Mesodermal cell (in vitro differentiated cells): ENCODE data around the gene USP17L20.
"Not testable (repeated sequence)": the region's sequence is repeated elsewhere in the genome, so short reads cannot be mapped to it uniquely, and the experiment has no call there.

ENCODE experiments used
- H3K27ac ChIP-seq: 2 replicates; pipeline ENCODE4 v1.7.0; 2013; ENCODE audit warnings: mild to moderate bottlenecking, low read depth, low read length, moderate library complexity; ENCODE audit not compliant: severe bottlenecking
- H3K36me3 ChIP-seq: 2 replicates; pipeline ENCODE4 v1.7.1; 2013; ENCODE audit warnings: mild to moderate bottlenecking, low read length, moderate library complexity; ENCODE audit not compliant: control insufficient read depth, insufficient read depth
- H3K4me1 ChIP-seq: one replicate; pipeline ENCODE4 v1.7.1; 2013; ENCODE audit warnings: mild to moderate bottlenecking, low read length; ENCODE audit not compliant: insufficient read depth, control insufficient read depth, poor library complexity, severe bottlenecking
- H3K4me3 ChIP-seq: 2 replicates; pipeline ENCODE4 v1.7.0; 2013; ENCODE audit warnings: low read length, control low read depth, mild to moderate bottlenecking; ENCODE audit not compliant: insufficient read depth, poor library complexity, severe bottlenecking; ENCODE audit errors: extremely low read depth
- H3K9me3 ChIP-seq: 2 replicates; pipeline ENCODE4 v1.7.1; 2013; ENCODE audit warnings: mild to moderate bottlenecking, low read length, moderate library complexity; ENCODE audit not compliant: control insufficient read depth
- WGBS, 2 experiments: methylation state at CpG; one replicate each; pipeline ENCODE4 v1.1.5; 2013; ENCODE audit warnings: missing lambda C conversion rate in 2 of 2; ENCODE audit not compliant: insufficient coverage in 2 of 2; 5-methylcytosine and 5-hydroxymethylcytosine counted together

The USP17L20 gene

GRCh38 chr4:9247953-9248680 lies 9.8 kb upstream of the USP17L20 start, which contains the start of gene USP17L18:
Gene USP17L18, plus strand, starts transcription at chr4:9248630. Its CDS starts 0 bp downstream, at chr4:9248630.
- 100% methylated on average over 4 of the region's 26 CpGs; no CpG with 5 or more reads in 1 of the 2 experiments for WGBS, 2 experiments
- H3K9me3 ChIP-seq, H3K4me1 ChIP-seq, H3K36me3 ChIP-seq, H3K27ac ChIP-seq, H3K4me3 ChIP-seq: not testable (repeated sequence)

GRCh38 chr4:9253078-9253477 lies 4.8 kb upstream of the USP17L20 start, which contains the start of gene USP17L19:
Gene USP17L19, plus strand, starts transcription at chr4:9253378. Its CDS starts 0 bp downstream, at chr4:9253378.
- not testable (repeated sequence) for H3K27ac ChIP-seq, H3K4me3 ChIP-seq, H3K36me3 ChIP-seq, H3K4me1 ChIP-seq, H3K9me3 ChIP-seq
- WGBS, 2 experiments = no CpG with 5 or more reads among the region's 13 CpGs

GRCh38 chr4:9262572-9262971 lies 4.6 kb downstream of the USP17L20 start, which contains the start of gene USP17L21:
Gene USP17L21, plus strand, starts transcription at chr4:9262872. Its CDS starts 0 bp downstream, at chr4:9262872.
- not testable (repeated sequence) for H3K4me1 ChIP-seq, H3K27ac ChIP-seq, H3K9me3 ChIP-seq, H3K4me3 ChIP-seq, H3K36me3 ChIP-seq
- WGBS, 2 experiments = no CpG with 5 or more reads among the region's 13 CpGs

GRCh38 chr4:9267319-9267718 lies 9.4 kb downstream of the USP17L20 start, which contains the start of gene USP17L22:
Gene USP17L22, plus strand, starts transcription at chr4:9267619. Its CDS starts 0 bp downstream, at chr4:9267619.
- not testable (repeated sequence) for H3K4me1 ChIP-seq, H3K27ac ChIP-seq, H3K9me3 ChIP-seq, H3K4me3 ChIP-seq, H3K36me3 ChIP-seq
- no CpG with 5 or more reads among the region's 15 CpGs for WGBS, 2 experiments

- not testable (repeated sequence) for H3K9me3 ChIP-seq, H3K36me3 ChIP-seq, H3K4me3 ChIP-seq, H3K27ac ChIP-seq, H3K4me1 ChIP-seq
- WGBS, 2 experiments = 57 to 74% methylated on average over 2 to 5 of the region's 10 CpGs
Measured at GRCh38 chr4:9271719-9272118, 13.8 kb downstream of the USP17L20 start.
